SK-N-SH treated with all-trans-retinoic acid at 6 μM for 48 hours (cell line): ENCODE data around the gene CACNA1B.

ENCODE experiments used
- ATAC-seq: fragments of 200-7000 bp; cut with Tn5 transposase; 3 replicates; pipeline ENCODE4 v1.9.1; 2020; ENCODE audit warnings: mild to moderate bottlenecking, moderate library complexity
- ARNTL ChIP-seq: fragments of 450-650 bp; formaldehyde crosslinking; IDR thresholded peaks from 2 replicates; pipeline ENCODE4 v1.5.0; 2020; ENCODE audit warnings: low read depth, mild to moderate bottlenecking, moderate library complexity, borderline replicate concordance
- BACH2 ChIP-seq: fragments of 250-450 bp; sonication (Bioruptor Pico); IDR thresholded peaks from 2 replicates; pipeline ENCODE4 v1.9.0; 2021; ENCODE audit warnings: mild to moderate bottlenecking, borderline replicate concordance
- CSDC2 ChIP-seq: fragments of 250-450 bp; sonication (Bioruptor Pico); IDR thresholded peaks from 2 replicates; pipeline ENCODE4 v1.5.0; 2020; ENCODE audit warnings: mild to moderate bottlenecking, moderate library complexity
- ESRRG ChIP-seq: fragments of 250-450 bp; sonication (Bioruptor Pico); IDR thresholded peaks from 2 replicates; pipeline ENCODE4 v1.6.1; 2021; ENCODE audit warnings: mild to moderate bottlenecking
- ISL1 ChIP-seq: fragments of 250-450 bp; sonication (Bioruptor Pico); IDR thresholded peaks from 2 replicates; pipeline ENCODE4 v2.1.2; 2022; ENCODE audit warnings: mild to moderate bottlenecking, moderate library complexity
- OSR1 ChIP-seq: fragments of 250-450 bp; sonication (Bioruptor Pico); IDR thresholded peaks from 2 replicates; pipeline ENCODE4 v1.8.0; 2022; ENCODE audit warnings: moderate library complexity, mild to moderate bottlenecking, inconsistent platforms
- RARB ChIP-seq: fragments of 250-450 bp; sonication (Bioruptor Pico); IDR thresholded peaks from 2 replicates; pipeline ENCODE4 v1.8.0; 2021; ENCODE audit warnings: mild to moderate bottlenecking, moderate library complexity
- SNAI2 ChIP-seq: fragments of 250-450 bp; sonication (Bioruptor Pico); IDR thresholded peaks from 2 replicates; pipeline ENCODE4 v1.5.0; 2020; ENCODE audit warnings: mild to moderate bottlenecking, moderate library complexity
- TCF4 ChIP-seq: fragments of 250-450 bp; sonication (Bioruptor Pico); IDR thresholded peaks from 2 replicates; pipeline ENCODE4 v1.8.0; 2021; ENCODE audit warnings: mild to moderate bottlenecking, moderate library complexity, borderline replicate concordance
- TOX ChIP-seq: fragments of 250-450 bp; sonication (Bioruptor Pico); IDR thresholded peaks from 2 replicates; pipeline ENCODE4 v1.8.0; 2021; ENCODE audit warnings: mild to moderate bottlenecking, moderate library complexity, borderline replicate concordance
- ZC3H10 ChIP-seq: fragments of 250-450 bp; sonication (Bioruptor Pico); IDR thresholded peaks from 2 replicates; pipeline ENCODE4 v1.5.1; 2021; ENCODE audit warnings: mild to moderate bottlenecking, moderate library complexity
- ZFP3 ChIP-seq: fragments of 250-450 bp; sonication (Bioruptor Pico); IDR thresholded peaks from 2 replicates; pipeline ENCODE4 v1.5.0; 2020; ENCODE audit warnings: mild to moderate bottlenecking, moderate library complexity
- ZFP30 ChIP-seq: fragments of 450-650 bp; formaldehyde crosslinking; IDR thresholded peaks from 2 replicates; pipeline ENCODE4 v1.5.0; 2022; ENCODE audit warnings: mild to moderate bottlenecking, moderate library complexity
- ZNF565 ChIP-seq: fragments of 450-650 bp; formaldehyde crosslinking; conservative IDR thresholded peaks from 2 replicates; pipeline ENCODE4 v1.5.0; 2020; ENCODE audit warnings: low read depth, mild to moderate bottlenecking, moderate library complexity
- ZNF70 ChIP-seq: fragments of 450-650 bp; formaldehyde crosslinking; IDR thresholded peaks from 2 replicates; pipeline ENCODE4 v1.5.0; 2020; ENCODE audit warnings: mild to moderate bottlenecking, moderate library complexity
- ZNF8 ChIP-seq: fragments of 450-650 bp; formaldehyde crosslinking; IDR thresholded peaks from 2 replicates; pipeline ENCODE4 v1.5.0; 2020; ENCODE audit warnings: mild to moderate bottlenecking, moderate library complexity
- TF ChIP-seq, protein P1 (sequence below): fragments of 250-450 bp; sonication (Bioruptor Pico); IDR thresholded peaks from 2 replicates; pipeline ENCODE4 v1.5.1; 2021; ENCODE audit warnings: mild to moderate bottlenecking, moderate library complexity
- TF ChIP-seq, protein P2 (sequence below): fragments of 250-450 bp; sonication (Bioruptor Pico); IDR thresholded peaks from 2 replicates; pipeline ENCODE4 v1.5.0; 2020; ENCODE audit warnings: mild to moderate bottlenecking, moderate library complexity
- TF ChIP-seq, protein P3 (sequence below): fragments of 250-450 bp; sonication (Bioruptor Pico); IDR thresholded peaks from 2 replicates; pipeline ENCODE4 v1.8.0; 2020; ENCODE audit warnings: mild to moderate bottlenecking, moderate library complexity, borderline replicate concordance
- TF ChIP-seq, protein P4 (sequence below): fragments of 250-450 bp; sonication (Bioruptor Pico); IDR thresholded peaks from 2 replicates; pipeline ENCODE4 v1.8.0; 2021; ENCODE audit warnings: low read depth, mild to moderate bottlenecking, moderate library complexity, borderline replicate concordance
- TF ChIP-seq, protein P5 (sequence below): fragments of 250-450 bp; sonication (Bioruptor Pico); IDR thresholded peaks from 2 replicates; pipeline ENCODE4 v1.5.1; 2020; ENCODE audit warnings: low read depth, mild to moderate bottlenecking, moderate library complexity

Gene CACNA1B

DNA sequence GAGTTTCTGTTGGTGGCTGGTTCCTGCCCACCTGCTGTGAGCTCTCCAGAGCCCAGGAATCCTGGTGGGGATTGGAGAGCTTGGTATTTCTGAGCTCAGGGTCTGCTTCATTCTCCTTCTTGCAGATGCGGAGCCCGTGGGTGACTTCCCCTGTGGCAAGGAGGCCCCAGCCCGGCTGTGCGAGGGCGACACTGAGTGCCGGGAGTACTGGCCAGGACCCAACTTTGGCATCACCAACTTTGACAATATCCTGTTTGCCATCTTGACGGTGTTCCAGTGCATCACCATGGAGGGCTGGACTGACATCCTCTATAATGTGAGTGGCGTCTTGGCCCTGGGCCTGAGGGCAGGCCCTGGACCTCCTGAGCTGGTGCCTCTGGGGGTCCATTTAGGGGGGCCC is 39.5 kb downstream of the CACNA1B start:
- ATAC-seq, result no peak
- TF ChIP-seq ARNTL (CRISPR knock-in tag) (no peak), ZNF565 (no peak), ZC3H10 (CRISPR knock-in tag) (no peak), SNAI2 (CRISPR knock-in tag) (no peak), CSDC2 (CRISPR knock-in tag) (no peak), RARB (CRISPR knock-in tag) (no peak), ZFP30 (CRISPR knock-in tag) (no peak), ZNF70 (CRISPR knock-in tag) (no peak), TCF4 (no peak)
- TF ChIP-seq, protein P1, sequence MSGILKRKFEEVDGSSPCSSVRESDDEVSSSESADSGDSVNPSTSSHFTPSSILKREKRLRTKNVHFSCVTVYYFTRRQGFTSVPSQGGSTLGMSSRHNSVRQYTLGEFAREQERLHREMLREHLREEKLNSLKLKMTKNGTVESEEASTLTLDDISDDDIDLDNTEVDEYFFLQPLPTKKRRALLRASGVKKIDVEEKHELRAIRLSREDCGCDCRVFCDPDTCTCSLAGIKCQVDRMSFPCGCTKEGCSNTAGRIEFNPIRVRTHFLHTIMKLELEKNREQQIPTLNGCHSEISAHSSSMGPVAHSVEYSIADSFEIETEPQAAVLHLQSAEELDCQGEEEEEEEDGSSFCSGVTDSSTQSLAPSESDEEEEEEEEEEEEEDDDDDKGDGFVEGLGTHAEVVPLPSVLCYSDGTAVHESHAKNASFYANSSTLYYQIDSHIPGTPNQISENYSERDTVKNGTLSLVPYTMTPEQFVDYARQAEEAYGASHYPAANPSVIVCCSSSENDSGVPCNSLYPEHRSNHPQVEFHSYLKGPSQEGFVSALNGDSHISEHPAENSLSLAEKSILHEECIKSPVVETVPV, result no peak
- TF ChIP-seq, protein P2, sequence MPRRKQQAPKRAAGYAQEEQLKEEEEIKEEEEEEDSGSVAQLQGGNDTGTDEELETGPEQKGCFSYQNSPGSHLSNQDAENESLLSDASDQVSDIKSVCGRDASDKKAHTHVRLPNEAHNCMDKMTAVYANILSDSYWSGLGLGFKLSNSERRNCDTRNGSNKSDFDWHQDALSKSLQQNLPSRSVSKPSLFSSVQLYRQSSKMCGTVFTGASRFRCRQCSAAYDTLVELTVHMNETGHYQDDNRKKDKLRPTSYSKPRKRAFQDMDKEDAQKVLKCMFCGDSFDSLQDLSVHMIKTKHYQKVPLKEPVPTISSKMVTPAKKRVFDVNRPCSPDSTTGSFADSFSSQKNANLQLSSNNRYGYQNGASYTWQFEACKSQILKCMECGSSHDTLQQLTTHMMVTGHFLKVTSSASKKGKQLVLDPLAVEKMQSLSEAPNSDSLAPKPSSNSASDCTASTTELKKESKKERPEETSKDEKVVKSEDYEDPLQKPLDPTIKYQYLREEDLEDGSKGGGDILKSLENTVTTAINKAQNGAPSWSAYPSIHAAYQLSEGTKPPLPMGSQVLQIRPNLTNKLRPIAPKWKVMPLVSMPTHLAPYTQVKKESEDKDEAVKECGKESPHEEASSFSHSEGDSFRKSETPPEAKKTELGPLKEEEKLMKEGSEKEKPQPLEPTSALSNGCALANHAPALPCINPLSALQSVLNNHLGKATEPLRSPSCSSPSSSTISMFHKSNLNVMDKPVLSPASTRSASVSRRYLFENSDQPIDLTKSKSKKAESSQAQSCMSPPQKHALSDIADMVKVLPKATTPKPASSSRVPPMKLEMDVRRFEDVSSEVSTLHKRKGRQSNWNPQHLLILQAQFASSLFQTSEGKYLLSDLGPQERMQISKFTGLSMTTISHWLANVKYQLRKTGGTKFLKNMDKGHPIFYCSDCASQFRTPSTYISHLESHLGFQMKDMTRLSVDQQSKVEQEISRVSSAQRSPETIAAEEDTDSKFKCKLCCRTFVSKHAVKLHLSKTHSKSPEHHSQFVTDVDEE (CRISPR knock-in tag), result no peak

DNA sequence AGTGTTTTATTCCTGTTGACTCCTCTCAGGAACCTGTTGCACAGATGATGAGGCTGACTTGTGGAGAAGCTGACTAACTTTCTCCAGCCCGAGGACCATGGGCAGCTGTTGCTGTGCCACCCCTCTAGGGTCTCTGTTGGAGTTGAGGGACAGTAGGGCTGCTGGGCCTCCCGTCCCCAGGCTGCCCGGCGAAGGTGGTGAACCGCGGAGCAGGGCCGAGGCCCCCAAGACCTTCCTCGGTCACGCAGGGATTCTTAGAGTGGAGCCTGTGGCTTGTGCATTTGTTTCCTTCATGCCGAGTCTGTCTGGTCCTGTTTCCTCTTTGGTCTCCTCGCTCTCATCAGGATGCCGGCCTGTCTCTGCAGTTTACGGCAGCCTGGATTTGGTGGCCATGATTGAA is 40.2 kb downstream of the CACNA1B start:
- no peak for TF ChIP-seq ZNF8
- no peak for TF ChIP-seq ZFP3
- TF ChIP-seq, protein P3, sequence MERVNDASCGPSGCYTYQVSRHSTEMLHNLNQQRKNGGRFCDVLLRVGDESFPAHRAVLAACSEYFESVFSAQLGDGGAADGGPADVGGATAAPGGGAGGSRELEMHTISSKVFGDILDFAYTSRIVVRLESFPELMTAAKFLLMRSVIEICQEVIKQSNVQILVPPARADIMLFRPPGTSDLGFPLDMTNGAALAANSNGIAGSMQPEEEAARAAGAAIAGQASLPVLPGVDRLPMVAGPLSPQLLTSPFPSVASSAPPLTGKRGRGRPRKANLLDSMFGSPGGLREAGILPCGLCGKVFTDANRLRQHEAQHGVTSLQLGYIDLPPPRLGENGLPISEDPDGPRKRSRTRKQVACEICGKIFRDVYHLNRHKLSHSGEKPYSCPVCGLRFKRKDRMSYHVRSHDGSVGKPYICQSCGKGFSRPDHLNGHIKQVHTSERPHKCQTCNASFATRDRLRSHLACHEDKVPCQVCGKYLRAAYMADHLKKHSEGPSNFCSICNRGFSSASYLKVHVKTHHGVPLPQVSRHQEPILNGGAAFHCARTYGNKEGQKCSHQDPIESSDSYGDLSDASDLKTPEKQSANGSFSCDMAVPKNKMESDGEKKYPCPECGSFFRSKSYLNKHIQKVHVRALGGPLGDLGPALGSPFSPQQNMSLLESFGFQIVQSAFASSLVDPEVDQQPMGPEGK (CRISPR knock-in tag), result no peak
- TF ChIP-seq, protein P1, result no peak
- TF ChIP-seq, all 23 proteins: peak for 0
- no peak for ATAC-seq

DNA sequence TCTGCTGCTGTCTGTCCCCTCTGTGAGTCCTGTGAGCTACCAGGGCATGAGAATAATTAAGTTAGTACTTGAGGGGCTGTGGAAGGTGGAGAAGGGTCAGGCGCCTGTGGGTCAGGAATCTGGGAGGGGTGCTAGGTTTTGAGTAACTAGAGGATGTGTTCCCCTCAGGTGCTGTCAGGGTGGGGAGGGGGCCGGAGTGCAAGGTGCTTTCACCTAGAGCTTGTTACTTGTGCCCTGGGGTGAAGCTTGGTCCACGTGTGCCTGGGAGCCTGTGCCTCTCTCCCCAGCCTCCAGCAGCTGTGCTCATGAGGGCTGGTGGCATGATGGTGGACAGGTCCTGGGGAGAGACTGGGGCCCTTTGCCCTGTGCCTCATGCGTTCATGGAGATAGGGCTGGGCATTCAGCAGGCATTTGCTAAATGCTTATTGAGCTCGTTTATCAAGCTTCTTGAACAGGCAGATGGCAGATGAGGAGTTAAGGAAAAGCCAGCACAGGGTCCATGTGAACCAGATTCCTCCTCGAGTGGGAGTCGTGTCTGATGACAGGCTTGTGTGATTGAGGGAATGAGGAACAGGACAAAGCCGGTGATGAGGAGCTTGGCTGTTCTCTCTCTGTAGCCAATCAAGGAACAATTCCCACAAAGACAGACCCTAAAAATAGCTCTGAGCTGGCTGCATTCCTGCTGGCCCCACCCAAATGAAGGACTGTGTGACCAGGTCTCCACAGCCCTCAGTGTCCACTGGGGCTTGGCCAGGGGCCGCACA is 40.9 kb downstream of the CACNA1B start:
- TF ChIP-seq ZC3H10 (CRISPR knock-in tag) (no peak), CSDC2 (CRISPR knock-in tag) (no peak), OSR1 (CRISPR knock-in tag) (no peak), TCF4 (no peak), ARNTL (CRISPR knock-in tag) (no peak), ESRRG (CRISPR knock-in tag) (no peak), TOX (CRISPR knock-in tag) (no peak), BACH2 (CRISPR knock-in tag) (no peak), ISL1 (CRISPR knock-in tag) (no peak), ZNF70 (CRISPR knock-in tag) (no peak), ZFP30 (CRISPR knock-in tag) (no peak), ZNF8 (no peak), RARB (CRISPR knock-in tag) (no peak), ZFP3 (no peak)
- TF ChIP-seq, protein P4, sequence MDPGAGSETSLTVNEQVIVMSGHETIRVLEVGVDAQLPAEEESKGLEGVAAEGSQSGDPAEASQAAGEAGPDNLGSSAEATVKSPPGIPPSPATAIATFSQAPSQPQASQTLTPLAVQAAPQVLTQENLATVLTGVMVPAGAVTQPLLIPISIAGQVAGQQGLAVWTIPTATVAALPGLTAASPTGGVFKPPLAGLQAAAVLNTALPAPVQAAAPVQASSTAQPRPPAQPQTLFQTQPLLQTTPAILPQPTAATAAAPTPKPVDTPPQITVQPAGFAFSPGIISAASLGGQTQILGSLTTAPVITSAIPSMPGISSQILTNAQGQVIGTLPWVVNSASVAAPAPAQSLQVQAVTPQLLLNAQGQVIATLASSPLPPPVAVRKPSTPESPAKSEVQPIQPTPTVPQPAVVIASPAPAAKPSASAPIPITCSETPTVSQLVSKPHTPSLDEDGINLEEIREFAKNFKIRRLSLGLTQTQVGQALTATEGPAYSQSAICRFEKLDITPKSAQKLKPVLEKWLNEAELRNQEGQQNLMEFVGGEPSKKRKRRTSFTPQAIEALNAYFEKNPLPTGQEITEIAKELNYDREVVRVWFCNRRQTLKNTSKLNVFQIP (CRISPR knock-in tag), result no peak
- TF ChIP-seq, protein P2 (CRISPR knock-in tag), result no peak
- TF ChIP-seq, protein P5, sequence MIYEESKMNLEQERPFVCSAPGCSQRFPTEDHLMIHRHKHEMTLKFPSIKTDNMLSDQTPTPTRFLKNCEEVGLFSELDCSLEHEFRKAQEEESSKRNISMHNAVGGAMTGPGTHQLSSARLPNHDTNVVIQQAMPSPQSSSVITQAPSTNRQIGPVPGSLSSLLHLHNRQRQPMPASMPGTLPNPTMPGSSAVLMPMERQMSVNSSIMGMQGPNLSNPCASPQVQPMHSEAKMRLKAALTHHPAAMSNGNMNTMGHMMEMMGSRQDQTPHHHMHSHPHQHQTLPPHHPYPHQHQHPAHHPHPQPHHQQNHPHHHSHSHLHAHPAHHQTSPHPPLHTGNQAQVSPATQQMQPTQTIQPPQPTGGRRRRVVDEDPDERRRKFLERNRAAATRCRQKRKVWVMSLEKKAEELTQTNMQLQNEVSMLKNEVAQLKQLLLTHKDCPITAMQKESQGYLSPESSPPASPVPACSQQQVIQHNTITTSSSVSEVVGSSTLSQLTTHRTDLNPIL (CRISPR knock-in tag), result no peak
- no peak for ATAC-seq
